GM21390 (cell line): ENCODE data around the gene ZNF219.

Experiments
- ATAC-seq: cut with Tn5 transposase; IDR thresholded peaks from one replicate; pipeline ENCODE4 v1.9.1; 2021; ENCODE audit not compliant: unreplicated experiment

The ZNF219 gene

DNA sequence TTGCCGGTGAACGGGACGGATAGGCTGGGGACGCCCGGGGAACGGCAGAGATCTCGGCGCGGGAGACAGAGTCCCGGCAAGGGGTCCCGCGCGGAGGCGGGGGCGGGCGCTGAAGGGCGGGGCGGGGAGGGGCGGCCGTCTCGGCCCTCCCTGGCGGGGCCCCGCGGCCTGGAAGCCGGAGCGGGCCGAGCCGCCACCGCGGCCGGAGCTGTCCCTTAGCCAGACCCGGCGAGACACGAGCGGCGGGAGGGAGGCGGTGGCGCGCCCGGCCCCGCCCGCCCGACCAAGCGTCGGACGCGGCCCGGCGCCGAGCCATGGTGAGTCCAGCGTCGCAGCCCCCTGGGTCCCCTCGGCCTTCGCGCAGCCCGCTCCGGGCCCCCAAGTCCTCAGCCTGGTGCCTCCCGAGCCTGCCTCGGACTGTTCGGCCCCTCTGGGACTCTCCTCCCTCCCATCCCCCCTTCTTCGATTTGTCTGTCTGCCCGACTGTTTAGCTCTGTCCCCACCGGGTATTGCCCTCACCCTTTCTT, 28.3 kb downstream of the ZNF219 start, which contains the start of gene ARHGEF40:
Gene ARHGEF40 (plus strand): TSS at position 222 of the 527 bp plus-strand sequence. CDS start 93 bp downstream, at position 315.
- no peak for ATAC-seq

DNA sequence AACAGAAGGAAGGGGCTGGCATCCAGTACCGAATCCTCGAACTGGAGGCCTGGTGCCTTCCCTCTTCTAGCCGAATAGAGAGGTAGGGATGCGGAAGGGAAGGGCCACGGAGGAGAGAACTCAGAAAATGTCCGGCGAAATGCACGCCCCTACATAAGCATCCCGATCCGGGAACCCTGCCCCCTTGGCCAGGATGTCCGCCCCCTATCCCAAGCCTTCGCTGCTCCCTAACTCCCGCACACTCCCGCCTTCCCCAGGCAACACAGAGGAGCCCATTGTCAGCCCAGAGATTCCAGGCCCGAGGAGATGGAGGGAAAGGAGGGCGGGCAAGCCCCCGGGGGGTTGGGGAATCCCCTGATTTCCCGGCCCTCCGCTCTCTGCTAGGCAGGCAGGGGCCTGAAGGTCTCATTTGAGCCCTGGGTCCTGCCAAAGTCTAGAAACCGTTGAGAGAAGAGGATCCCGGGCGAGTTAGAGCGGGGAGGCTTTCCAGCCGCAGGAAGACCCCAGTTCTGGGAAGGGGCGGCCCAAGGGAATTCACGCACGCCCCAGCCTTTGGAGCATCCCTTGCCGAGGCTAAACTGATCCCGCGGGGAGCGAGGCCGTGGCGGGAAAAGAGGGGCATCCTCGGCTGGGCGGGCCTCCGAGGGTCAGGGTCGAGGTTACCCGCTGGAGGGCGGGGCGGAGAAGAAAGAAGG, 28.9 kb downstream of the ZNF219 start:
- no peak for ATAC-seq

- no peak for ATAC-seq
Observed at GRCh38 chr14:21068521-21069387, 29.7 kb downstream of the ZNF219 start.

- ATAC-seq: no peak
Observed at GRCh38 chr14:21066882-21067502, 31.5 kb downstream of the ZNF219 start.

- ATAC-seq: no peak
Observed at GRCh38 chr14:21063479-21063878, 35.0 kb downstream of the ZNF219 start.

DNA sequence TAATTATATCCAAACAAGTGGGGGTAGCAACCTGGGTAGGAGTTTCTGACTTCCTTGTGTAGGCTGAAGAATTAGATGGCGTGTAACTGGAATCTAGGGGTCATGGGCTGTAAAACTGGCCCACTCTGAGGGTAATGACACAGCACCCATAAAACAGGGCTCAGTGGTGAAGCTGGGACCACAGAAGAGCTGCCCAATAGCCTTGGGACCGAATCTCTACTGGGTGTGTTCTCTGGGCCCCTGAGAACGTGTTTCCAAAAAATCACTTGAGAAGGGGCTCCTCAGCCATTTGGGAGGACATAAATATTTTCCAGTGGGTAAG, 37.1 kb downstream of the ZNF219 start:
- ATAC-seq: no peak

GRCh38 chr14:21060614-21061346, 37.7 kb downstream of the ZNF219 start:
- no peak for ATAC-seq

DNA sequence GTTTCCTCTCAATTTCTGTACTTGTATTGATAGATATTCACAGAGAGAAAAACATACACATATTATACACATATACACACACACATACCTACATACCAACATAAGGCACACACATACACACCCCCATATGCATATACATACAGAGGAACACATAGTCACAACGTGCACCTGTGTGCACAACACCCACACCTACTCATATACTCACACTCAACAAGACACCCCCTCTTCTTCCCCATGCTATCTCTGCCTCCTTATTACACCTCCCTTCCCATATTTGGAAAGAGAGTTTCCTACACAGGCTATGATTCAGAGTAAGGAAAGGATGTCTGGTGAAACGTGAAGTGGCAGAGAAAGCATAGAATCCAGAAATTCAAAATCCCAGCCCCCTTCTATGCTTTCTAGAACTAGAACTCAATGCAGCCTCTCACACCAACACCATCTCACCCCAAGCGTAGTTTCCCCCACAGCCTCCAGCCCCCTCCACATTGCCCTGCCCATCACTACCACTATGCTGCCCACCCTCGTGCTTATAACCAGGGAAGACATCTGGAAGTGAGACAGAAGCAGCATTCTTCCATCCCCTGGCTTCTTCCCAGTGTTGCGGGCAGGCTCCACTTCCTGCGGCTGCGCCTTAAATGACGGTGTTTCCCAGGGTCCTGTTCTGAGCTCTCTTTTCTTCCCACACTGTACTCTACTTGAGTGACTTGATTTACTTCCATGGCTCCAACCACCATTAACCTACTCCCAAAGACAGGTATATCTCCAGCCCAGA, 38.4 kb downstream of the ZNF219 start:
- ATAC-seq: no peak

GRCh38 chr14:21058903-21059302, 39.6 kb downstream of the ZNF219 start:
- ATAC-seq: no peak

DNA sequence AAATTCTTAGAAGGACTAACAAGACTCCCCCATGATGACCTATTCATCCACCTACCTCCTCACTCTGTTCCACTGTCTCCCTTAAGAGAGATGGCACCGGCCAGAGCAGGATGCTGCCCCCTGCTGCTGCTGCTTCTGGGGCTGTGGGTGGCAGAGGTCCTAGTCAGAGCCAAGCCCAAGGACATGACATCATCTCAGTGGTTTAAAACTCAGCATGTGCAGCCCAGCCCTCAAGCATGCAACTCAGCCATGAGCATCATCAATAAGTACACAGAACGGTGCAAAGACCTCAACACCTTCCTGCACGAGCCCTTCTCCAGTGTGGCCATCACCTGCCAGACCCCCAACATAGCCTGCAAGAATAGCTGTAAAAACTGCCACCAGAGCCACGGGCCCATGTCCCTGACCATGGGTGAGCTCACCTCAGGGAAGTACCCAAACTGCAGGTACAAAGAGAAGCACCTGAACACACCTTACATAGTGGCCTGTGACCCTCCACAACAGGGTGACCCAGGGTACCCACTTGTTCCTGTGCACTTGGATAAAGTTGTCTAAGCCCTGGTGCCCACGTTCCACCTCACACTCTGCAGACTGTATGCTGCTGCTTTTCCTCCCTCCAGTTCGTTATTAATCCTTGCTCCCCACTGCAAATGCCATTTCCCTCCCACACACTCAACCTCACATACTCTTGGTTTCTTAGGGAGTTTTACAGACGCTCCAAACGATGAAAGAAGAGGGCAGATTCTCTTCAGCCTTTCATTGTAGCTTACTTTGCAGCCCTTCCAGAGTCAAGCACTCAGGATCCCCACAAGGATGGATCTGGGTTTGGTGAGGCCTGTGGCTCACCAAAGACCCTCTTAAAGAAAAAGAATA, 40.4 kb downstream of the ZNF219 start, which contains the start of gene RNASE8:
Gene RNASE8 (plus strand): TSS at position 20 of the 873 bp plus-strand sequence. CDS start 71 bp downstream, at position 91.
- no peak for ATAC-seq

- ATAC-seq: no peak
Observed at GRCh38 chr14:21056520-21057163, 41.8 kb downstream of the ZNF219 start.

DNA sequence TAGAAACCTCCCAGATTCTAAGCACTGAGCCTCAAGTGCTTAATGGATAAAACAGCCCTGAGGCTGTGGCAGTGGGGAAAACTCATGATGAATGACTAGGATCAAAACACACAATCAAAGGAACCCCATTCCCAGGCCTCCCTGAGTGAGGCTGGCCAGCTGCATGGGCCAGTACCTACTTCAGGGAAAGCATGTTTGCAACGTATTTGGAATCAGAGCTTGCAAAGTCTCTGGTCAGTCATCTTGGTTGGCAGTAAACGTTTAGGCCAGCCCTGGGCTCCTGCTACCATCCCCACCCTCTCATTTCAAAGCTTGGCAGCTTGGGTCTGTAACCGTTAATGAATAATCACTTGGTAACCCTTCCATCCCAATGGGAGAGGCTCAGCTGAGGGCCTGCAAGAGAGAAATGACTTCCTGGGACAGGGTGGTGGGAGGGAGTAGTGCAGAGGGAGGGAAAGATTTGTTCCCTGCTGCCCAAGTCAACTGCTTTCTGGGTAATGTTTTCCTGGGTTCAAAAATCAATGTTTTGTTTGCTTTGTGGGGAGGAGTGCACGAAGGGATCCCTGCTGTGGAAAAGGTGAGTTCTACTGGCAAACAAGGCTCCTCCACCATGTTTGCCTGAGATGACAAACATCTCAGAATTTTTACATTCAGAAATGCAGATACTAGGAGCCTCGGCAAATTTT, 42.9 kb downstream of the ZNF219 start:
- no peak for ATAC-seq

- ATAC-seq: no peak
Observed at GRCh38 chr14:21054768-21055145, 43.7 kb downstream of the ZNF219 start.

GRCh38 chr14:21054123-21054767, 44.2 kb downstream of the ZNF219 start:
- no peak for ATAC-seq

- no peak for ATAC-seq
Observed at GRCh38 chr14:21053184-21054122, 45.0 kb downstream of the ZNF219 start.

- no peak for ATAC-seq
Observed at GRCh38 chr14:21050597-21050996, 47.9 kb downstream of the ZNF219 start.
